GM18858 (cell line): ENCODE data around the gene APH1A.
"Not testable (repeated sequence)": the region's sequence is repeated elsewhere in the genome, so short reads cannot be mapped to it uniquely, and the experiment has no call there.

ENCODE experiments used
- ATAC-seq: cut with Tn5 transposase; IDR thresholded peaks from one replicate; pipeline ENCODE4 v1.9.1; 2021; ENCODE audit not compliant: unreplicated experiment

The APH1A gene

DNA sequence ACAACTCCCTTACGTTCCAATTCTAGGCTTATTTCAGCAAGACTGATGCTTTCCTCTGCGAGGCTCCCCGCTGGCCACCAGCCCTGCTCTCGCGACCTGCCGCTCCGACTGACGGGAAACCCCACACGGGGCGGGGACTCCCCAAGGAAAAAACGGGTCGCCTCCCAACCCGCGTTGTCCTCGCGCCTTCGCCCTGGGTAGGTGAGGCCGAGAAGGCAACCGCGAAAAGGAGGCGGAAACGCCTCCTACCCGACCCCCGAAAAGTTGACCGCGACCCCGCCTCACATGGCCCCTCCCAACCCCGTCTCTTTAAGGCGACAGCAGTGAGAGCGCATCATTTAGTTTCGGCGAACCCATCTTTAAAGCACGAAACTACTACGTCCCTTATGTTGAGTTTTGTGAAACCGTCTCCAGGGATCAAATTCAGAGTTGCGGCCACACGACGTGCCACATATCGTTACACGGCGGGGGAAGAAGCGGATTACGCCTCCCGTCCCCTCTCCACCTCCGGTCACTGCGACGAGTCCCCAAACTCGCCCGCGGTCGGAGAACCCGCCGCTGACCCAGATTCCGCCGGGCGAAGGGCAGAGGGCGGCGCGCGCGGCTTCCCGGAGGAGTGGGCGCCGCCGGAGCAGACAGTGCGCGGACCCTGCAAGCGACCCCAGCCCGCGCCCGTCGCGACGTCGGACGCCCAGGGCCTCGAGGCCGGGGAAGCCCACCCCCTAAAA, 34.1 kb downstream of the APH1A start:
- ATAC-seq, result no peak

DNA sequence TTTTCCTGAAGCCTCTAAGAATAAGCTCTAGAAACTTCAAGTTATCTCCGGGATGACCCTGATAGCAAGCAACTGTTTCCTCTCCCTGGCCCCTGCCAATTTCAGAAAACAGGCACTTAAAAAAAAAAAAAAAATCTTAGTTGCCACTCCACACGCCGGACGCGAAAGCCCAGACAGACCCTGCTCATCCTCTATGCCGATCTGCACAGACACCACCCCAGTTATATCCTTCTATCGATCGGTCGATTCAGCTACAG, 34.6 kb downstream of the APH1A start:
- ATAC-seq, result no peak

GRCh38 chr1:150233359-150234308, 35.2 kb downstream of the APH1A start:
- no peak for ATAC-seq

DNA sequence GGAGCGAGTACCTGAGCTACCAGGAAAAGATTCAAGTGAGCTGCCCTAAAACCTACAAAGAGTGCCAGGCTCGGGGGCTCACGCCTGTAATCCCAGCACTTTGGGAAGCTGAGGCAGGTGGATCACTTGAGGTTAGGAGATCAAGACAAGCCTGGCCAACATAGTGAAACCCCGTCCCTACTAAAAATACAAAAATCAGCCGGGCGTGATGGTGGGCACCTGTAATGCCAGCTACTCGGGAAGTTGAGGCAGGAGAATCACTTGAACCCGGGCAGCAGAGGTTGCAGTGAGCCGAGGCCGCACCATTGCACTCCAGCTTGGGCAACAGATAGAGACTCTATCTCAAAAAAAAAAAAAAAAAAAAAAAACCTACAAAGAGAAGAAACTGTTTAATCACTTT, 35.9 kb downstream of the APH1A start:
- not testable (repeated sequence) for ATAC-seq

DNA sequence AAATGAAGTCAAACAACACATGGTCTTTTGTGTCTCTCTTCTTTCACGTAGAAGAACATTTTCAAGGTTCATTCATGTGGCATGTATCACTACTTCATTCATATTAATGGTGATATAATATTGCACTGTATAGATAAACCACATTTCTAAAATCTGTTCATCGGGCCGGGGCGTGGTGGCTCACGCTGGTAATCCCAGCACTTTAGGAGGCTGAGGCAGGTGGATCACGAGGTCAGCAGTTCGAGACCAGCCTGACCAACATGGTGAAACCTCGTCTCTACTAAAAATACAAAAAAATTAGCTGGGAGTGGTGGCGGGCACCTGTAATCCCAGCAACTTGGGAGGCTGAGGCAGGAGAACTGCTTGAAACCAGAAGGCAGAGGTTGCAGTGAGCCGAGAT, 40.6 kb downstream of the APH1A start:
- ATAC-seq, result not testable (repeated sequence)

GRCh38 chr1:150227228-150227627, 41.6 kb downstream of the APH1A start:
- ATAC-seq, result no peak

- ATAC-seq, result no peak
Measured at GRCh38 chr1:150226486-150226885, 42.3 kb downstream of the APH1A start.

- ATAC-seq, result no peak
Measured at GRCh38 chr1:150225546-150225945, 43.3 kb downstream of the APH1A start.

GRCh38 chr1:150224983-150225382, 43.8 kb downstream of the APH1A start:
- no peak for ATAC-seq

GRCh38 chr1:150221552-150221951, 47.3 kb downstream of the APH1A start:
- no peak for ATAC-seq

DNA sequence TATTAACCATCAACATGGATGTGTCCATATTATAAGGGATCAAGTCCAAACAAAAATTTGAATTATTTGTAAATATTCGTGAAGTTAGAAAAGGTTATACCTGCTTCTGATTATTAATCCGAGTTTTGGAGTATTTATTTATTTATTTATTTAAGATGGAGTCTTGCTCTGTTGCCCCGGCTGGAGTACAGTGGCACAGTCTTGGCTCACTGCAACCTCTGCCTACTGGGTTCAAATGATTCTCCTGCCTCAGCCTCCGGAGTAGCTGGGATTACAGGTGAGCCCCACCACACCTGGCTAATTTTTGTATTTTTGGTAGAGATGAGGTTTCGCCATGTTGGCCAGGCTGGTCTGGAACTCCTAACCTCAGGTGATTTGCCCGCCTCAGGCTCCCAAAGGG, 53.0 kb downstream of the APH1A start:
- ATAC-seq, result not testable (repeated sequence)
